HL-60 (cell line): Measurements from ENCODE around the gene C3orf20.
A peak's percentile ranks its signal among the peaks of the same experiment; 100 is the strongest.

Experiments
- DNase-seq, 2 experiments: peaks; one replicate each; pipeline ENCODE4 v3.0.0-alpha.2; 2010 to 2020; ENCODE audit warnings: low read depth in 1 of 2, low spot score in 1 of 2
- H3K27ac ChIP-seq: fragments of 250-450 bp; sonication (Bioruptor Pico); replicated peaks from 2 replicates; pipeline ENCODE4 v1.5.1; 2020; ENCODE audit warnings: mild to moderate bottlenecking, moderate library complexity
- H3K27me3 ChIP-seq: fragments of 250-450 bp; sonication (Bioruptor Pico); 2 replicates; pipeline ENCODE4 v1.5.1; 2021; ENCODE audit warnings: mild to moderate bottlenecking, moderate library complexity; ENCODE audit not compliant: insufficient read depth, poor library complexity, severe bottlenecking
- H3K4me3 ChIP-seq: replicated peaks from 2 replicates; pipeline ENCODE4 v1.5.1; 2011; ENCODE audit warnings: mild to moderate bottlenecking, control low read depth, low read length; ENCODE audit not compliant: insufficient read depth
- GABPA ChIP-seq: IDR thresholded peaks from 2 replicates; pipeline ENCODE4 v1.6.1; 2012; ENCODE audit warnings: low read depth
- POLR2AphosphoS5 ChIP-seq: IDR thresholded peaks from 2 replicates; pipeline ENCODE4 v1.6.1; 2012; ENCODE audit warnings: low read depth
- SPI1 ChIP-seq: IDR thresholded peaks from 2 replicates; pipeline ENCODE4 v1.6.1; 2012; ENCODE audit warnings: low read depth, mild to moderate bottlenecking, borderline replicate concordance
- TF ChIP-seq, protein P1 (sequence below): IDR thresholded peaks from 2 replicates; pipeline ENCODE4 v1.6.1; 2012; ENCODE audit warnings: low read depth; ENCODE audit not compliant: insufficient replicate concordance
- TF ChIP-seq, protein P2 (sequence below): IDR thresholded peaks from one replicate; pipeline ENCODE4 v1.5.1; 2011; ENCODE audit warnings: low read length, control low read depth, inconsistent platforms; ENCODE audit not compliant: insufficient read depth

The C3orf20 gene

DNA sequence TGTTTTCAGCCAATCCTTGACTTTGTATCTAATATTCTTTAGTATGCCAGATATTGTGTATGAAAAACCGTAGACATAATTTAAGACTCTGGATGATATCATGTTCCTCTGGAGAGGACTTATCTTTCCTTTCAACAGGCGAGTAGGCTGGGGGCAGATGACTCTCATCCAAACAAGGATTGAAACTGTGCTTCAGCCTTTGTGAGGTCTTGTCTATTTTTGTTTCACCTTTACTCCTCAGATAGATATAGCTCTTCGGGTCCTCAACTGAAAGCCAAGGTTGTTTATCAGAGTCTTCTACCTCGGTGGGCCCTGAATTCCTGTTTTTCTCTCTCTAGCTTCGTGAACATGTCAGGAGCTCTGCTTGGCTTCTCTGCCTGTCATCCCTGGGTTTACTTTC, 66.0 kb downstream of the C3orf20 start:
- no peak for DNase-seq
- no peaks in the 10 kb centered on the region for H3K27me3 ChIP-seq
- no peak overlapping the region for H3K27ac ChIP-seq
- H3K4me3 ChIP-seq = no peak overlapping the region
- TF ChIP-seq, protein P1, sequence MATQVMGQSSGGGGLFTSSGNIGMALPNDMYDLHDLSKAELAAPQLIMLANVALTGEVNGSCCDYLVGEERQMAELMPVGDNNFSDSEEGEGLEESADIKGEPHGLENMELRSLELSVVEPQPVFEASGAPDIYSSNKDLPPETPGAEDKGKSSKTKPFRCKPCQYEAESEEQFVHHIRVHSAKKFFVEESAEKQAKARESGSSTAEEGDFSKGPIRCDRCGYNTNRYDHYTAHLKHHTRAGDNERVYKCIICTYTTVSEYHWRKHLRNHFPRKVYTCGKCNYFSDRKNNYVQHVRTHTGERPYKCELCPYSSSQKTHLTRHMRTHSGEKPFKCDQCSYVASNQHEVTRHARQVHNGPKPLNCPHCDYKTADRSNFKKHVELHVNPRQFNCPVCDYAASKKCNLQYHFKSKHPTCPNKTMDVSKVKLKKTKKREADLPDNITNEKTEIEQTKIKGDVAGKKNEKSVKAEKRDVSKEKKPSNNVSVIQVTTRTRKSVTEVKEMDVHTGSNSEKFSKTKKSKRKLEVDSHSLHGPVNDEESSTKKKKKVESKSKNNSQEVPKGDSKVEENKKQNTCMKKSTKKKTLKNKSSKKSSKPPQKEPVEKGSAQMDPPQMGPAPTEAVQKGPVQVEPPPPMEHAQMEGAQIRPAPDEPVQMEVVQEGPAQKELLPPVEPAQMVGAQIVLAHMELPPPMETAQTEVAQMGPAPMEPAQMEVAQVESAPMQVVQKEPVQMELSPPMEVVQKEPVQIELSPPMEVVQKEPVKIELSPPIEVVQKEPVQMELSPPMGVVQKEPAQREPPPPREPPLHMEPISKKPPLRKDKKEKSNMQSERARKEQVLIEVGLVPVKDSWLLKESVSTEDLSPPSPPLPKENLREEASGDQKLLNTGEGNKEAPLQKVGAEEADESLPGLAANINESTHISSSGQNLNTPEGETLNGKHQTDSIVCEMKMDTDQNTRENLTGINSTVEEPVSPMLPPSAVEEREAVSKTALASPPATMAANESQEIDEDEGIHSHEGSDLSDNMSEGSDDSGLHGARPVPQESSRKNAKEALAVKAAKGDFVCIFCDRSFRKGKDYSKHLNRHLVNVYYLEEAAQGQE = no peak
- TF ChIP-seq SPI1 = no peak
- TF ChIP-seq GABPA = no peak
- TF ChIP-seq, protein P2, sequence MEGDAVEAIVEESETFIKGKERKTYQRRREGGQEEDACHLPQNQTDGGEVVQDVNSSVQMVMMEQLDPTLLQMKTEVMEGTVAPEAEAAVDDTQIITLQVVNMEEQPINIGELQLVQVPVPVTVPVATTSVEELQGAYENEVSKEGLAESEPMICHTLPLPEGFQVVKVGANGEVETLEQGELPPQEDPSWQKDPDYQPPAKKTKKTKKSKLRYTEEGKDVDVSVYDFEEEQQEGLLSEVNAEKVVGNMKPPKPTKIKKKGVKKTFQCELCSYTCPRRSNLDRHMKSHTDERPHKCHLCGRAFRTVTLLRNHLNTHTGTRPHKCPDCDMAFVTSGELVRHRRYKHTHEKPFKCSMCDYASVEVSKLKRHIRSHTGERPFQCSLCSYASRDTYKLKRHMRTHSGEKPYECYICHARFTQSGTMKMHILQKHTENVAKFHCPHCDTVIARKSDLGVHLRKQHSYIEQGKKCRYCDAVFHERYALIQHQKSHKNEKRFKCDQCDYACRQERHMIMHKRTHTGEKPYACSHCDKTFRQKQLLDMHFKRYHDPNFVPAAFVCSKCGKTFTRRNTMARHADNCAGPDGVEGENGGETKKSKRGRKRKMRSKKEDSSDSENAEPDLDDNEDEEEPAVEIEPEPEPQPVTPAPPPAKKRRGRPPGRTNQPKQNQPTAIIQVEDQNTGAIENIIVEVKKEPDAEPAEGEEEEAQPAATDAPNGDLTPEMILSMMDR = no peak
- TF ChIP-seq POLR2AphosphoS5 = no peak

GRCh38 chr3:14741510-14741909, 66.6 kb downstream of the C3orf20 start:
- TF ChIP-seq SPI1 = no peak
- TF ChIP-seq, protein P2 = no peak
- TF ChIP-seq POLR2AphosphoS5 = no peak
- TF ChIP-seq, protein P1 = no peak
- TF ChIP-seq GABPA = no peak
- H3K27me3 ChIP-seq = no peaks in the 10 kb centered on the region
- no peak overlapping the region for H3K27ac ChIP-seq
- no peak for DNase-seq
- H3K4me3 ChIP-seq = no peak overlapping the region

DNA sequence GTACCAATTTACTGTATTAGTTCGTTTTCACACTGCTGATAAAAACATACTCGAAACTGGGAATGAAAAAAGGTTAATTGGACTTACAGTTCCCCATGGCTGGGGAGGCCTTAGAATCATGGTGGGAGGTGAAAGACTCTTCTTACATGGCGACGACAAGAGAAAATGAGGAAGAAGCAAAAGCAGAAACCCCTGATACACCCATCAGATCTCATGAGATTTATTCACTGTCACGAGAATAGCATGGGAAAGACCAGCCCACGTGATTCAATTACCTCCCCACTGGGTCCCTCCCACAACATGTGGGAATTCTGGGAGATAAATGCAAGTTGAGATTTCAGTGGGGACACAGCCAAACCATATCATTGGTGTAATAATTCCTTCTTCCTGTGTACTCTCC, 69.6 kb downstream of the C3orf20 start:
- peaks cover 5% of the 10 kb centered on the region for H3K27me3 ChIP-seq
- no peak for DNase-seq
- no peak overlapping the region for H3K4me3 ChIP-seq
- TF ChIP-seq GABPA (no peak), SPI1 (0 out of 2 replicates have a peak, but pooled peaks have one; percentile 5)
- TF ChIP-seq, protein P2 = no peak
- TF ChIP-seq, protein P1 = no peak
- no peak overlapping the region for H3K27ac ChIP-seq
